IMR-90 (cell line): ENCODE measurements around the gene COQ6. TPM values are rescaled to one million over a fixed set of nuclear protein-coding genes. Genes with fewer than 3 reads are reported as not detected.

Experiments used
- ATAC-seq: fragments of 200-7000 bp; cut with Tn5 transposase; 2 replicates; pipeline ENCODE4 v1.9.1; 2020; ENCODE audit warnings: low read depth, mild to moderate bottlenecking, moderate library complexity
- BruUV-seq: library from RNA; stranded (reverse); fragments of 400-500 nt; replicated peaks from 2 replicates; lab custom pipeline; 2021; lab: Mats Ljungman, UMichigan
- CTCF ChIA-PET: fragments of 300-600 bp; formaldehyde crosslinking; extraction: SDS; loops from one replicate; lab custom pipeline; 2021; ENCODE audit warnings: antibody characterized with exemption; lab: Yijun Ruan, JAX
- POLR2A ChIA-PET: fragments of 300-600 bp; sonication (Branson Sonifier 250); formaldehyde crosslinking; loops from one replicate; lab custom pipeline; 2022; ENCODE audit warnings: antibody characterized with exemption; ENCODE audit not compliant: unreplicated experiment; lab: Charles Lee
- DNase-seq: peaks from one replicate; pipeline ENCODE4 v3.0.0; 2013
- H2AFZ ChIP-seq: replicated peaks from 2 replicates; pipeline ENCODE3; 2013; ENCODE audit warnings: low read length, mild to moderate bottlenecking; ENCODE audit not compliant: poor library complexity
- H2AK5ac ChIP-seq: 2 replicates; pipeline ENCODE4 v1.6.1; 2013; ENCODE audit warnings: low read depth, low read length, inconsistent platforms
- H2AK9ac ChIP-seq: replicated peaks from 2 replicates; pipeline ENCODE3; 2013; ENCODE audit warnings: mild to moderate bottlenecking, low read depth, low read length, moderate library complexity; ENCODE audit not compliant: poor library complexity
- H2BK120ac ChIP-seq: 2 replicates; pipeline ENCODE4 v1.6.1; 2013; ENCODE audit warnings: low read depth, low read length, inconsistent platforms
- H2BK15ac ChIP-seq: 3 replicates; pipeline ENCODE4 v1.6.1; 2013; ENCODE audit warnings: low read depth, low read length, inconsistent platforms
- H2BK20ac ChIP-seq: 2 replicates; pipeline ENCODE4 v1.6.1; 2013; ENCODE audit warnings: low read depth, mild to moderate bottlenecking, inconsistent platforms, low read length, moderate library complexity
- H2BK5ac ChIP-seq: 2 replicates; pipeline ENCODE4 v1.6.1; 2013; ENCODE audit warnings: mild to moderate bottlenecking, low read depth, low read length, inconsistent platforms; ENCODE audit not compliant: poor library complexity, severe bottlenecking
- H3K14ac ChIP-seq: replicated peaks from 2 replicates; pipeline ENCODE4 v1.6.1; 2013; ENCODE audit warnings: low read depth, low read length, inconsistent platforms
- H3K18ac ChIP-seq: 2 replicates; pipeline ENCODE4 v1.6.1; 2013; ENCODE audit warnings: low read depth, low read length, control low read depth
- H3K23ac ChIP-seq: 2 replicates; pipeline ENCODE4 v1.6.1; 2013; ENCODE audit warnings: low read depth, low read length, inconsistent platforms
- H3K27ac ChIP-seq: 2 replicates; pipeline ENCODE4 v1.5.1; 2013; ENCODE audit warnings: mild to moderate bottlenecking, control low read depth, low read length; ENCODE audit not compliant: insufficient read depth
- H3K27me3 ChIP-seq: 2 replicates; pipeline ENCODE4 v1.6.1; 2013; ENCODE audit warnings: low read length; ENCODE audit not compliant: control insufficient read depth, insufficient read depth
- H3K36me3 ChIP-seq: 2 replicates; pipeline ENCODE4 v1.6.1; 2013; ENCODE audit warnings: low read length, mixed read lengths; ENCODE audit not compliant: control insufficient read depth, insufficient read depth
- H3K4ac ChIP-seq: 2 replicates; pipeline ENCODE4 v1.6.1; 2013; ENCODE audit warnings: low read depth, low read length, inconsistent platforms
- H3K4me1 ChIP-seq: 2 replicates; pipeline ENCODE4 v1.6.1; 2013; ENCODE audit warnings: low read length, mixed read lengths; ENCODE audit not compliant: control insufficient read depth, insufficient read depth
- H3K4me2 ChIP-seq: 2 replicates; pipeline ENCODE4 v1.6.1; 2013; ENCODE audit warnings: low read depth, mild to moderate bottlenecking, control low read depth, low read length, moderate library complexity
- H3K4me3 ChIP-seq: 2 replicates; pipeline ENCODE4 v1.5.1; 2013; ENCODE audit warnings: low read depth, mild to moderate bottlenecking, control low read depth, low read length, moderate library complexity; ENCODE audit not compliant: insufficient read depth
- H3K56ac ChIP-seq: 2 replicates; pipeline ENCODE4 v1.6.1; 2013; ENCODE audit warnings: low read length, inconsistent platforms; ENCODE audit not compliant: insufficient read depth; ENCODE audit errors: extremely low read depth
- H3K79me1 ChIP-seq, 2 experiments: 2 replicates each; pipeline ENCODE4 v1.6.1; 2013; ENCODE audit warnings: low read length in 2 of 2, inconsistent platforms in 1 of 2, low read depth in 1 of 2
- H3K9ac ChIP-seq: 2 replicates; pipeline ENCODE4 v1.6.1; 2013; ENCODE audit warnings: low read depth, low read length, control low read depth
- H3K9me1 ChIP-seq: 2 replicates; pipeline ENCODE4 v1.6.1; 2013; ENCODE audit warnings: low read length, inconsistent platforms; ENCODE audit not compliant: insufficient read depth
- H3K9me3 ChIP-seq: 2 replicates; pipeline ENCODE4 v1.6.1; 2013; ENCODE audit warnings: low read length; ENCODE audit not compliant: control insufficient read depth, insufficient read depth
- H4K20me1 ChIP-seq: 2 replicates; pipeline ENCODE4 v1.6.1; 2013; ENCODE audit warnings: low read length, inconsistent platforms; ENCODE audit not compliant: insufficient read depth
- H4K5ac ChIP-seq: 2 replicates; pipeline ENCODE4 v1.6.1; 2013; ENCODE audit warnings: mild to moderate bottlenecking, low read depth, low read length, control low read depth
- H4K8ac ChIP-seq, 2 experiments: 2 replicates each; pipeline ENCODE4 v1.6.1; 2013; ENCODE audit warnings: low read depth in 2 of 2, low read length in 2 of 2, control low read depth in 1 of 2, inconsistent platforms in 1 of 2
- H4K91ac ChIP-seq: 2 replicates; pipeline ENCODE4 v1.6.1; 2013; ENCODE audit warnings: low read depth, low read length, inconsistent platforms; ENCODE audit not compliant: insufficient read depth
- BHLHE40 ChIP-seq: fragments of 150-350 bp; IDR thresholded peaks from 2 replicates; pipeline ENCODE4 v1.6.1; 2016; ENCODE audit warnings: mild to moderate bottlenecking, low read depth, low read length
- CEBPB ChIP-seq: IDR thresholded peaks from 2 replicates; pipeline ENCODE4 v1.6.1; 2012; ENCODE audit warnings: low read depth, low read length, improper control_type of control experiment
- CHD1 ChIP-seq: IDR thresholded peaks from 2 replicates; pipeline ENCODE4 v1.6.1; 2012; ENCODE audit warnings: low read depth, low read length, improper control_type of control experiment
- CTCF ChIP-seq: conservative IDR thresholded peaks from 2 replicates; pipeline ENCODE4 v1.5.1; 2012; ENCODE audit warnings: mild to moderate bottlenecking, low read depth, low read length, improper control_type of control experiment
- ELK1 ChIP-seq: fragments of 150-350 bp; IDR thresholded peaks from 2 replicates; pipeline ENCODE4 v1.6.1; 2016; ENCODE audit warnings: low read depth, mild to moderate bottlenecking, low read length, moderate library complexity, borderline replicate concordance
- FOS ChIP-seq: fragments of 150-350 bp; IDR thresholded peaks from 2 replicates; pipeline ENCODE4 v1.6.1; 2016; ENCODE audit warnings: low read depth, low read length
- MAFK ChIP-seq: IDR thresholded peaks from 2 replicates; pipeline ENCODE4 v1.6.1; 2012; ENCODE audit warnings: low read depth, low read length, improper control_type of control experiment
- MAZ ChIP-seq: IDR thresholded peaks from 2 replicates; pipeline ENCODE4 v1.6.1; 2012; ENCODE audit warnings: low read depth, mild to moderate bottlenecking, low read length, improper control_type of control experiment, moderate library complexity, borderline replicate concordance
- MXI1 ChIP-seq: IDR thresholded peaks from 2 replicates; pipeline ENCODE4 v1.6.1; 2012; ENCODE audit warnings: low read depth, mild to moderate bottlenecking, low read length, moderate library complexity, borderline replicate concordance
- NFE2L2 ChIP-seq: fragments of 150-350 bp; IDR thresholded peaks from 2 replicates; pipeline ENCODE4 v1.6.1; 2016; ENCODE audit warnings: low read depth, mild to moderate bottlenecking, low read length
- POLR2A ChIP-seq: IDR thresholded peaks from 2 replicates; pipeline ENCODE4 v1.6.1; 2012; ENCODE audit warnings: mild to moderate bottlenecking, low read depth, low read length
- RAD21 ChIP-seq: IDR thresholded peaks from 2 replicates; pipeline ENCODE4 v1.6.1; 2012; ENCODE audit warnings: low read length, improper control_type of control experiment
- RCOR1 ChIP-seq: IDR thresholded peaks from 2 replicates; pipeline ENCODE4 v1.6.1; 2012; ENCODE audit warnings: mild to moderate bottlenecking, low read length, improper control_type of control experiment; ENCODE audit not compliant: insufficient replicate concordance
- RFX5 ChIP-seq: IDR thresholded peaks from 2 replicates; pipeline ENCODE4 v1.8.0; 2012; ENCODE audit warnings: low read depth, mild to moderate bottlenecking, low read length, moderate library complexity
- SMC3 ChIP-seq: fragments of 150-350 bp; IDR thresholded peaks from 2 replicates; pipeline ENCODE4 v1.6.1; 2016; ENCODE audit warnings: low read depth, mild to moderate bottlenecking, antibody characterized with exemption, low read length, moderate library complexity
- USF2 ChIP-seq: fragments of 150-350 bp; IDR thresholded peaks from 2 replicates; pipeline ENCODE4 v1.6.1; 2017; ENCODE audit warnings: mild to moderate bottlenecking, antibody characterized with exemption, low read length, low read depth
- WGBS, 2 experiments: methylation state at CpG; one replicate each; pipeline versions ENCODE4 v1.1.5 to v1.1.7; 2013; ENCODE audit warnings: missing lambda C conversion rate in 2 of 2; ENCODE audit not compliant: insufficient read length in 1 of 2; ENCODE audit errors: extremely low coverage in 2 of 2; 5-methylcytosine and 5-hydroxymethylcytosine counted together
- dilution Hi-C: fragments of 300-500 bp; cut with HindIII; formaldehyde crosslinking; loops from one replicate; pipeline ENCODE4 v1.14.3; 2018; ENCODE audit warnings: low sequenced_read_pairs; ENCODE audit not compliant: unreplicated experiment
- in situ Hi-C: fragments of 300-500 bp; cut with MboI; formaldehyde crosslinking; loops from 3 replicates; pipeline ENCODE4 v1.14.3; 2019; ENCODE audit warnings: low sequenced_read_pairs, inconsistent platforms, mixed read lengths
- intact Hi-C: fragments of 100-400 bp; cut with micrococcal nuclease; formaldehyde crosslinking; loops from 2 replicates; pipeline ENCODE4 v1.10.0; 2022
- polyA plus RNA-seq, 3 experiments: library from polyadenylated mRNA; depleted of rRNA; stranded (reverse); fragments of >200 nt; gene quantifications; 2 replicates each; pipeline ENCODE4 v1.2.3, GENCODE V29; 2012; ENCODE audit warnings: low replicate concordance in 1 of 3
- total RNA-seq: library from RNA; depleted of rRNA; stranded (reverse); fragments of >200 nt; gene quantifications from 2 replicates; pipeline ENCODE4 v1.2.3, GENCODE V29; 2012

The COQ6 gene
- total and polyA plus RNA-seq, 2 of the 4 experiments (the other 2 are of a cell fraction) = 21.0 to 28.6 TPM

GRCh38 chr14:73996731-73997107 is 46.6 kb downstream of the COQ6 start:
- Histone ChIP-seq H3K9me1 (no peaks in the 10 kb centered on the region), H3K14ac (no peak overlapping the region), H3K4me1 (no peaks in the 10 kb centered on the region), H3K79me1 (no peaks in the 10 kb centered on the region), H3K27me3 (no peaks in the 10 kb centered on the region), H3K18ac (no peak overlapping the region), H2AK9ac (no peak overlapping the region), H2AK5ac (no peak overlapping the region), H3K4me3 (no peak overlapping the region), H3K23ac (no peak overlapping the region), H3K56ac (no peak overlapping the region), H4K91ac (no peak overlapping the region), H3K4me2 (no peak overlapping the region), H2BK20ac (no peak overlapping the region), H3K9ac (no peak overlapping the region), H4K20me1 (no peaks in the 10 kb centered on the region), H4K5ac (no peak overlapping the region), H2BK5ac (no peak overlapping the region), H3K36me3 (0 out of 2 replicates have a peak, but pooled peaks cover 3% of the 10 kb centered on the region), H2BK15ac (no peak overlapping the region), H3K9me3 (no peaks in the 10 kb centered on the region), H2AFZ (no peak overlapping the region), H3K4ac (no peak overlapping the region), H4K8ac (no peak overlapping the region), H3K27ac (no peak overlapping the region), H2BK120ac (no peak overlapping the region)
- POLR2A ChIA-PET = no interaction called here
- dilution Hi-C loops (no loop called here), intact Hi-C loops (no loop called here), in situ Hi-C loops (no loop called here)
- BruUV-seq = no TSS peak
- WGBS, 2 experiments = no CpG with 5 or more reads among the region's 2 CpGs
- TF ChIP-seq FOS = no peak
- TF ChIP-seq RAD21 = no peak
- no peak for TF ChIP-seq CEBPB
- TF ChIP-seq MXI1 = no peak
- TF ChIP-seq MAFK = no peak
- TF ChIP-seq SMC3 = no peak
- TF ChIP-seq NFE2L2 = no peak
- no peak for TF ChIP-seq MAZ
- TF ChIP-seq POLR2A = no peak
- TF ChIP-seq CHD1 = no peak
- TF ChIP-seq USF2 = no peak
- TF ChIP-seq CTCF = no peak
- TF ChIP-seq RFX5 = no peak
- no peak for TF ChIP-seq RCOR1
- no peak for TF ChIP-seq BHLHE40
- TF ChIP-seq ELK1 = no peak
- CTCF ChIA-PET = no interaction called here
- DNase-seq = no peak
- ATAC-seq = no peak
